EH (cell line): ENCODE results near the gene GGA1.

Experiments
- DNase-seq: peaks from one replicate; pipeline ENCODE4 v3.0.0-alpha.2; 2015; ENCODE audit warnings: low read depth

The GGA1 gene

GRCh38 chr22:37674951-37675929 lies 66.6 kb downstream of the GGA1 start, which contains the start of gene LGALS1:
Gene LGALS1, plus strand, starts transcription at chr22:37675636. Its CDS starts 67 bp downstream, at chr22:37675703.
- DNase-seq = peak; percentile 99

- DNase-seq = peak; percentile 47
These were observed 67.5 kb downstream of the GGA1 start for GRCh38 chr22:37675930-37676735.

- DNase-seq = peak; percentile 99
These were observed 68.3 kb downstream of the GGA1 start for GRCh38 chr22:37676736-37677492.

GRCh38 chr22:37677493-37677974 lies 68.9 kb downstream of the GGA1 start:
- DNase-seq = no peak

GRCh38 chr22:37678372-37678771 lies 69.7 kb downstream of the GGA1 start:
- no peak for DNase-seq

- DNase-seq = no peak
These were observed 71.0 kb downstream of the GGA1 start for GRCh38 chr22:37679670-37680069.

- DNase-seq = peak; percentile 36
These were observed 71.7 kb downstream of the GGA1 start for GRCh38 chr22:37680191-37680851.

- peak; percentile 66 for DNase-seq
These were observed 72.4 kb downstream of the GGA1 start for GRCh38 chr22:37681001-37681424.

- peak; percentile 84 for DNase-seq
These were observed 73.0 kb downstream of the GGA1 start for GRCh38 chr22:37681556-37682049.
